ENCODE results near the gene WWOX. TPM values are rescaled to one million over a fixed set of nuclear protein-coding genes. Genes with fewer than 3 reads are reported as not detected.

WWOX gene
- polyA plus RNA-seq, 2 of the 4 experiments (the other 2 are of a cell fraction), result 16.0 to 17.2 TPM

- ChIA-PET CTCF (no interaction called here), POLR2A (no interaction called here)
- H3K9me3 ChIP-seq, result no peaks in the 10 kb centered on the region
- TF ChIP-seq FOSL2 (IDR thresholded peaks at IDR 0.05) (no peak), FOSL2 (CRISPR knock-in tag; IDR thresholded peaks at IDR 0.05) (no peak), KDM5A (IDR thresholded peaks at IDR 0.05) (no peak), FOXS1 (CRISPR knock-in tag; IDR thresholded peaks at IDR 0.05) (no peak), MYC (IDR thresholded peaks at IDR 0.05; ENCODE audit: borderline replicate concordance, low read length) (no peak), RARB (CRISPR knock-in tag; IDR thresholded peaks at IDR 0.05) (no peak), ZFP36 (IDR thresholded peaks at IDR 0.05; ENCODE audit: borderline replicate concordance, partially characterized antibody) (no peak), CHD2 (IDR thresholded peaks at IDR 0.05; ENCODE audit: low read length, partially characterized antibody) (no peak), EHMT2 (IDR thresholded peaks at IDR 0.05; ENCODE audit: low read depth) (no peak), BHLHE40 (IDR thresholded peaks at IDR 0.05; ENCODE audit: low read depth, low read length) (no peak), MAZ (IDR thresholded peaks at IDR 0.05; ENCODE audit: borderline replicate concordance, low read depth, low read length) (no peak), RCOR1 (IDR thresholded peaks at IDR 0.05; ENCODE audit: low read depth, low read length) (no peak), PBX3 (IDR thresholded peaks at IDR 0.05) (no peak), HMGXB4 (CRISPR knock-in tag; IDR thresholded peaks at IDR 0.05; ENCODE audit: borderline replicate concordance) (no peak), NPAS2 (CRISPR knock-in tag; IDR thresholded peaks at IDR 0.05; ENCODE audit: borderline replicate concordance) (no peak), FOSB (CRISPR knock-in tag; IDR thresholded peaks at IDR 0.05) (no peak), GATA3 (IDR thresholded peaks at IDR 0.05; ENCODE audit: borderline replicate concordance) (no peak), NR3C1 (IDR thresholded peaks at IDR 0.05) (no peak)
- TF ChIP-seq, protein P1, sequence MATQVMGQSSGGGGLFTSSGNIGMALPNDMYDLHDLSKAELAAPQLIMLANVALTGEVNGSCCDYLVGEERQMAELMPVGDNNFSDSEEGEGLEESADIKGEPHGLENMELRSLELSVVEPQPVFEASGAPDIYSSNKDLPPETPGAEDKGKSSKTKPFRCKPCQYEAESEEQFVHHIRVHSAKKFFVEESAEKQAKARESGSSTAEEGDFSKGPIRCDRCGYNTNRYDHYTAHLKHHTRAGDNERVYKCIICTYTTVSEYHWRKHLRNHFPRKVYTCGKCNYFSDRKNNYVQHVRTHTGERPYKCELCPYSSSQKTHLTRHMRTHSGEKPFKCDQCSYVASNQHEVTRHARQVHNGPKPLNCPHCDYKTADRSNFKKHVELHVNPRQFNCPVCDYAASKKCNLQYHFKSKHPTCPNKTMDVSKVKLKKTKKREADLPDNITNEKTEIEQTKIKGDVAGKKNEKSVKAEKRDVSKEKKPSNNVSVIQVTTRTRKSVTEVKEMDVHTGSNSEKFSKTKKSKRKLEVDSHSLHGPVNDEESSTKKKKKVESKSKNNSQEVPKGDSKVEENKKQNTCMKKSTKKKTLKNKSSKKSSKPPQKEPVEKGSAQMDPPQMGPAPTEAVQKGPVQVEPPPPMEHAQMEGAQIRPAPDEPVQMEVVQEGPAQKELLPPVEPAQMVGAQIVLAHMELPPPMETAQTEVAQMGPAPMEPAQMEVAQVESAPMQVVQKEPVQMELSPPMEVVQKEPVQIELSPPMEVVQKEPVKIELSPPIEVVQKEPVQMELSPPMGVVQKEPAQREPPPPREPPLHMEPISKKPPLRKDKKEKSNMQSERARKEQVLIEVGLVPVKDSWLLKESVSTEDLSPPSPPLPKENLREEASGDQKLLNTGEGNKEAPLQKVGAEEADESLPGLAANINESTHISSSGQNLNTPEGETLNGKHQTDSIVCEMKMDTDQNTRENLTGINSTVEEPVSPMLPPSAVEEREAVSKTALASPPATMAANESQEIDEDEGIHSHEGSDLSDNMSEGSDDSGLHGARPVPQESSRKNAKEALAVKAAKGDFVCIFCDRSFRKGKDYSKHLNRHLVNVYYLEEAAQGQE (IDR thresholded peaks at IDR 0.05), result no peak
- TF ChIP-seq, protein P2, sequence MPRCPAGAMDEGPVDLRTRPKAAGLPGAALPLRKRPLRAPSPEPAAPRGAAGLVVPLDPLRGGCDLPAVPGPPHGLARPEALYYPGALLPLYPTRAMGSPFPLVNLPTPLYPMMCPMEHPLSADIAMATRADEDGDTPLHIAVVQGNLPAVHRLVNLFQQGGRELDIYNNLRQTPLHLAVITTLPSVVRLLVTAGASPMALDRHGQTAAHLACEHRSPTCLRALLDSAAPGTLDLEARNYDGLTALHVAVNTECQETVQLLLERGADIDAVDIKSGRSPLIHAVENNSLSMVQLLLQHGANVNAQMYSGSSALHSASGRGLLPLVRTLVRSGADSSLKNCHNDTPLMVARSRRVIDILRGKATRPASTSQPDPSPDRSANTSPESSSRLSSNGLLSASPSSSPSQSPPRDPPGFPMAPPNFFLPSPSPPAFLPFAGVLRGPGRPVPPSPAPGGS (IDR thresholded peaks at IDR 0.05), result no peak
- TF ChIP-seq, protein P3, sequence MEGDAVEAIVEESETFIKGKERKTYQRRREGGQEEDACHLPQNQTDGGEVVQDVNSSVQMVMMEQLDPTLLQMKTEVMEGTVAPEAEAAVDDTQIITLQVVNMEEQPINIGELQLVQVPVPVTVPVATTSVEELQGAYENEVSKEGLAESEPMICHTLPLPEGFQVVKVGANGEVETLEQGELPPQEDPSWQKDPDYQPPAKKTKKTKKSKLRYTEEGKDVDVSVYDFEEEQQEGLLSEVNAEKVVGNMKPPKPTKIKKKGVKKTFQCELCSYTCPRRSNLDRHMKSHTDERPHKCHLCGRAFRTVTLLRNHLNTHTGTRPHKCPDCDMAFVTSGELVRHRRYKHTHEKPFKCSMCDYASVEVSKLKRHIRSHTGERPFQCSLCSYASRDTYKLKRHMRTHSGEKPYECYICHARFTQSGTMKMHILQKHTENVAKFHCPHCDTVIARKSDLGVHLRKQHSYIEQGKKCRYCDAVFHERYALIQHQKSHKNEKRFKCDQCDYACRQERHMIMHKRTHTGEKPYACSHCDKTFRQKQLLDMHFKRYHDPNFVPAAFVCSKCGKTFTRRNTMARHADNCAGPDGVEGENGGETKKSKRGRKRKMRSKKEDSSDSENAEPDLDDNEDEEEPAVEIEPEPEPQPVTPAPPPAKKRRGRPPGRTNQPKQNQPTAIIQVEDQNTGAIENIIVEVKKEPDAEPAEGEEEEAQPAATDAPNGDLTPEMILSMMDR (IDR thresholded peaks at IDR 0.05), result no peak
- WGBS (ENCODE audit: missing lambda C conversion rate), result 47% methylated on average over 7 of the region's 7 CpGs
- DNase-seq (ENCODE audit: low read depth in 1 of 2, low spot score in 1 of 2) (no peak), FAIRE-seq (no peak), ATAC-seq (no peak)
- no peaks in the 10 kb centered on the region for H3K4me1 ChIP-seq
- H3K27ac ChIP-seq, result no peak overlapping the region
- H3K4me3 ChIP-seq, result no peak overlapping the region
- H3K4me2 ChIP-seq, result no peak overlapping the region
Measured at GRCh38 chr16:78869492-78869891, 770.0 kb downstream of the WWOX start.
